Measurements from ENCODE around the gene VAMP8. TPM values are rescaled to one million over a fixed set of nuclear protein-coding genes. Genes with fewer than 3 reads are reported as not detected.

The VAMP8 gene
- total RNA-seq, 2 experiments from 2014 or later = 112 to 114 TPM

- ChIA-PET CTCF (interaction anchor here (1.7 kb wide), 1 partner anchor 48 kb away, joined by 5 read pairs; no protein-coding TSS in a partner anchor), POLR2A (no interaction called here)
- H3K27ac Mint-ChIP-seq = no peak overlapping the region
- H3K27me3 Mint-ChIP-seq = no peaks in the 10 kb centered on the region
- H3K36me3 Mint-ChIP-seq = peaks cover 46% of the 10 kb centered on the region
- no peaks in the 10 kb centered on the region for H3K9me3 Mint-ChIP-seq
- H3K4me3 Mint-ChIP-seq = no peak overlapping the region
- DNase-seq = no peak
- H3K4me1 Mint-ChIP-seq (ENCODE audit: low read depth) = peaks cover 8% of the 10 kb centered on the region
- intact Hi-C loops (cut with micrococcal nuclease) = no loop called here
These were observed 53.9 kb downstream of the VAMP8 start for GRCh38 chr2:85631316-85631715.

Other genes starting within 250 kb of the VAMP8 start
- gene TGOLN2, start 249.6 kb upstream of the VAMP8 start, total RNA-seq = 10 to 100 TPM; 84.8 to 85.9 TPM
- 10 to 100 TPM; 22.6 to 22.8 TPM for gene RETSAT, start 223.1 kb upstream of the VAMP8 start, total RNA-seq
- 10 to 100 TPM; 11.1 to 15.0 TPM for gene ELMOD3, start 222.8 kb upstream of the VAMP8 start, total RNA-seq
- 10 to 100 TPM; 24.1 to 25.6 TPM for gene CAPG, start 167.2 kb upstream of the VAMP8 start, total RNA-seq
- 1 to 10 TPM in 1 of 2 experiments, under 1 TPM in 1; 0.65 to 1.4 TPM for gene SH2D6, start 158.9 kb upstream of the VAMP8 start, total RNA-seq
- 100 to 1,000 TPM; 196 to 208 TPM for gene MAT2A, start 38.4 kb upstream of the VAMP8 start, total RNA-seq
- 10 to 100 TPM; 24.2 to 25.2 TPM for gene GGCX, start 16.1 kb upstream of the VAMP8 start, total RNA-seq
- 10 to 100 TPM; 49.7 to 51.9 TPM for gene VAMP5, start 6.8 kb downstream of the VAMP8 start, total RNA-seq
- 100 to 1,000 TPM; 120 to 124 TPM for gene RNF181, start 18.2 kb downstream of the VAMP8 start, total RNA-seq
- 1 to 10 TPM; 1.2 to 1.6 TPM for gene TMEM150A, start 25.1 kb downstream of the VAMP8 start, total RNA-seq
- 10 to 100 TPM; 36.3 to 39.1 TPM for gene C2orf68, start 34.5 kb downstream of the VAMP8 start, total RNA-seq
- gene USP39, start 38.6 kb downstream of the VAMP8 start, total RNA-seq = 10 to 100 TPM; 83.2 to 83.4 TPM
- gene SFTPB, start 90.6 kb downstream of the VAMP8 start, total RNA-seq = not detected
- 10 to 100 TPM; 21.5 to 22.8 TPM for gene GNLY, start 116.8 kb downstream of the VAMP8 start, total RNA-seq
- not detected for gene ATOH8, start 176.4 kb downstream of the VAMP8 start, total RNA-seq

All from activated CD4-positive, alpha-beta memory T cell treated with anti-CD3 and anti-CD28 coated beads for 36 hours (primary cell).